Bronchial epithelial cell (primary cell): ENCODE measurements around the gene P4HA1. TPM values are rescaled to one million over a fixed set of nuclear protein-coding genes. Genes with fewer than 3 reads are reported as not detected.

ENCODE experiments used
- DNase-seq: peaks from one replicate; pipeline ENCODE4 v3.0.0-alpha.2; 2010; ENCODE audit warnings: low read depth
- FAIRE-seq: peaks from 2 replicates; lab custom pipeline; 2011; peaks lifted over from hg19 to GRCh38; lab: Jason Lieb, UNC
- H3K27me3 ChIP-seq: 2 replicates; pipeline ENCODE4 v1.5.1; 2011; ENCODE audit warnings: low read length; ENCODE audit not compliant: control insufficient read depth, insufficient read depth
- H3K36me3 ChIP-seq: 2 replicates; pipeline ENCODE4 v1.5.1; 2011; ENCODE audit warnings: low read length; ENCODE audit not compliant: control insufficient read depth, insufficient read depth
- H3K4me3 ChIP-seq: 2 replicates; pipeline ENCODE4 v1.5.1; 2011; ENCODE audit warnings: mild to moderate bottlenecking, low read depth, low read length, control low read depth
- total RNA-seq: library from RNA; depleted of rRNA; stranded (reverse); fragments of >200 nt; gene quantifications from 2 replicates; pipeline ENCODE4 v1.2.1, GENCODE V29; 2014
- TF ChIP-seq, protein P1 (sequence below): IDR thresholded peaks from 2 replicates; pipeline ENCODE4 v1.5.1; 2011; ENCODE audit warnings: mild to moderate bottlenecking, moderate library complexity, low read length, control low read depth, inconsistent platforms; ENCODE audit not compliant: insufficient read depth, severe bottlenecking

The P4HA1 gene
- total RNA-seq, 1 donor from 2014 or later = 173 TPM

DNA sequence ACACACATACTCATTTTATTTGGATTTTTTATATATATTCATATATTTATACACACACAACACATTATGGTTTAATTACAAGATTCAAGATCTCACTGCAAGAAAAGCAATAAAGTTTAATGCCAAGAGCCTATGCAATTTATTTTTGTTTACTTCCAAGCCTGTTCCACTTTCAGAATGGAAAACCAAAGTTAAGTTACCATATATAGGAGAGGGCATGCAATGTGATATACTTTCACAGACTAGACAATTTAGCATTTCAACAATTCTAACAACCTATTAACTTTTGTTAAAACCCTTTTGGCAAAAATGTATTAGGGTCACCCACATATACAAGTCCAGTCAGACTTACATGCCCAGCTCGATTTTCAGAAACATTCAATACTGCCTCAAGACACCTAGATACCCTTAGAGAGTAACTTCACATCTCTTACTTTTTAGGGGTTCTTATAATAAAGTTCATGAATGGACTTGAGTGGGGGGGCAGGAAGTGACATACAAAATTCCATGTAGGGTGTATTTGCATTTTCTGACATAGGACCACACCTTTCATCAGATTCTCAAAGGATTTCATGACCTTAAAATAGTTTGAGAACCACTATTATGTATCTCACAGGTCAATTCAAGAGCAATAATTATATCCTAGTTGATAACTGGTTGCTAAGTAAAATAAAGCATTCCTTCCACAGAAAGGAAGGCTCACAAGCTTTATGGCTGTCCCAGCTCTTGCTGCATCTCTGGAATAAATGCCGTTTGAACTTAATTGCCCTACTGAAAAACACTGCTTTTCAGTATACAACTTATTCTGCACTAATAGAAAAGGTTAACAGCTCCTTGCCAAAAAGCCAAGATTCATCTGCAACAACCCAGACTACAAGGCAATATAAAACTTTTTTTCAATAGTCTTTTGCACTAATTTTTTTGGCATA, 2.5 kb downstream of the P4HA1 start:
- TF ChIP-seq, protein P1, sequence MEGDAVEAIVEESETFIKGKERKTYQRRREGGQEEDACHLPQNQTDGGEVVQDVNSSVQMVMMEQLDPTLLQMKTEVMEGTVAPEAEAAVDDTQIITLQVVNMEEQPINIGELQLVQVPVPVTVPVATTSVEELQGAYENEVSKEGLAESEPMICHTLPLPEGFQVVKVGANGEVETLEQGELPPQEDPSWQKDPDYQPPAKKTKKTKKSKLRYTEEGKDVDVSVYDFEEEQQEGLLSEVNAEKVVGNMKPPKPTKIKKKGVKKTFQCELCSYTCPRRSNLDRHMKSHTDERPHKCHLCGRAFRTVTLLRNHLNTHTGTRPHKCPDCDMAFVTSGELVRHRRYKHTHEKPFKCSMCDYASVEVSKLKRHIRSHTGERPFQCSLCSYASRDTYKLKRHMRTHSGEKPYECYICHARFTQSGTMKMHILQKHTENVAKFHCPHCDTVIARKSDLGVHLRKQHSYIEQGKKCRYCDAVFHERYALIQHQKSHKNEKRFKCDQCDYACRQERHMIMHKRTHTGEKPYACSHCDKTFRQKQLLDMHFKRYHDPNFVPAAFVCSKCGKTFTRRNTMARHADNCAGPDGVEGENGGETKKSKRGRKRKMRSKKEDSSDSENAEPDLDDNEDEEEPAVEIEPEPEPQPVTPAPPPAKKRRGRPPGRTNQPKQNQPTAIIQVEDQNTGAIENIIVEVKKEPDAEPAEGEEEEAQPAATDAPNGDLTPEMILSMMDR = no peak
- no peak for FAIRE-seq
- Histone ChIP-seq H3K27me3 (no peaks in the 10 kb centered on the region), H3K4me3 (peak overlapping the region; percentile 99), H3K36me3 (no peaks in the 10 kb centered on the region)
- DNase-seq = peak; percentile 23

DNA sequence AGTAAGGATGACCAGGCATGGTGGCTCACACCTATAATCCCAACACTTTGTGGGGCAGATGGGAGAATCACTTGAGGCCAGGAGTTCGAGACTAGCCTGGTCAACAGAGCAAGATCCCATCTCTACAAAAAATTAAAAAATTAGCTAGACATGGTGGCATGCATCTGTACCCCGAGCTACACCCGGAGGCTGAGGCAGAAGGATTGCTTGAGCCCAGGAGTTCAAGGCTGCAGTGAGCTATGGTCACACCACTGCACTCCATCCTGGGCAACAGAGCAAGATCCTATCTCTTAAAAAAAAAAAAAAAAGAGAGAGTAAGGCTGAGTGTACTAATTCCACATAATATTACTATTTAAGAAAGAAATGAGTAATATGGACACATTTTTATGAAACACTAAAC, 3.8 kb downstream of the P4HA1 start:
- TF ChIP-seq, protein P1 = no peak
- no peak for FAIRE-seq

DNA sequence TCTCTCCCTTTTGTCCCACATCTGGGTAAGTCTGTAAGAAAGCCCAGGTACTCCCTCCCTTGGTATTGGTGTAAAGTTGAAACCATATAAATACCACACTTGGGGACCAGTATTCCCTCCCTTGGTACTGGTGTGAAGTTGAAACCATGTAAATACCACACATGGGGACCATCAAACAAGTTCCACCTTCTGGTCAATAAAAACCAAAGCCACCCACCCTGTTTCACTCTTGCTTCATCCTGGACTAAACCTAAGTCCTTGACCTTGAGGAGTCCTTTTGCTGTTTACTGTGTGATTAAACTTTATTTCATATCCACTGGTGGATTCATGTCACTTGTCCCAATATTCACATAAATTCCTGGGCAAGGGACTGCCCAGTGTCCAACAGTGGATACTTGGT, 8.4 kb downstream of the P4HA1 start:
- no peak for DNase-seq
- TF ChIP-seq, protein P1 = no peak
- no peak for FAIRE-seq
- H3K27me3 ChIP-seq = no peaks in the 10 kb centered on the region
- no peak overlapping the region for H3K4me3 ChIP-seq
- H3K36me3 ChIP-seq = no peaks in the 10 kb centered on the region

More for the DNA sequence above, 3.8 kb downstream of the P4HA1 start:
- H3K27me3 ChIP-seq = no peaks in the 10 kb centered on the region
- H3K36me3 ChIP-seq = no peaks in the 10 kb centered on the region
- DNase-seq = no peak
- no peak overlapping the region for H3K4me3 ChIP-seq

DNA sequence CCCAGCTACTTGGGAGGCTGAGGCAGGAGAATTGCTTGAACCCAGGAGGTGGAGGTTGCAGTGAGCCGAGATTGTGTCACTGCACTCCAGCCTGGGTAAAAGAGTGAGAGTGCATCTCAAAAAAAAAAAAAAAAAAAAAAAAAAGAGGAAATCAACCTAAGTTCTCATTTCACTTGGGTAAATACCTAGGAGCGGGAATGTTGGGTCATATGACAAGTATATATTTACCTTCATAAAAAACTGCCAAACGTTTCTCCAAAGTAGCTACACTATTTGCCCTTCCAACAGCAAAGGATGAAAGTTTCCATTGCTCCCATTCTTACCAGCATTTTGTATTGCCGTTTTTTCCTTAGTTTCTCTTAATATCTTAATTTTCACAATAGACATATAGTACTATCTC, 9.8 kb downstream of the P4HA1 start:
- H3K4me3 ChIP-seq = no peak overlapping the region
- H3K27me3 ChIP-seq = no peaks in the 10 kb centered on the region
- TF ChIP-seq, protein P1 = no peak
- no peaks in the 10 kb centered on the region for H3K36me3 ChIP-seq
- no peak for FAIRE-seq
- no peak for DNase-seq

DNA sequence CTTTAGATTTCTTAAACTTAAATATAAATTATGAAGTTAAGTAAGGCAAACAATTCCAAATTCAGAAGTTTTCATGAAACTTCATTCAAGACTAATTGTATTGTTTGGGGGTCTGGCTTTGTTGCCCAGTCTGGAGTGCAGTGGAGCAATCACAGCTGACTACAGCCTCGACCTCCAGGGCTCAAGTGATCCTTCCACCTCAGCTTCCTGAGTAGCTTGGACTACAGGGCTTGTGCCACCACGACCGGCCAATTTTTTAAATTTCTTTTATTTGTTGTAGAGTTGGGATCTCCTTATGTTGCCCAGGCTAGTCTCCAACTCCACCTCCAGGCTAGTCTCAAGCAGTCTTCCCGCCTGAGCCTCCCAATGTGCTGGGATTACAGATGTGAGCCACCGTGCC, 12.5 kb downstream of the P4HA1 start:
- DNase-seq = no peak
- FAIRE-seq = no peak
- TF ChIP-seq, protein P1 = no peak
- H3K27me3 ChIP-seq = no peaks in the 10 kb centered on the region
- H3K36me3 ChIP-seq = peaks cover 2% of the 10 kb centered on the region
- H3K4me3 ChIP-seq = no peak overlapping the region

DNA sequence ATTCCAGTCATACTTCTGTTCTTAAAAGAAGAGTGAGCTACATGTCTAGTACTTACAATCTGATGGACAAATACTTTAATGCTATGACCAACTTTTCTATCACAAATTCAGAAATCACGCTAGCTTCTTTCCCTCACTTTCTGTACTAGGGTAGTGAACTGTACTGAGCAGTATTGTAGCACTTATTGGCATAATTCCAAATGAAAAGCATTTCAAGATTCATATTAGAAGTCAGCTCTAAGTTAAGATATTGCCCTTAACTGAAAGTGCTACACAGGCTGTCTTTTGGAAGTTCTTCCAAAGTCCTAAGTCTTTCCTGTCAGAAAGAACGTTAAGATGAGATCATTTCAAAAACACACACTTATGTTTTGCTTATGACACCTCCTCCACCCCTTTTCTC, 13.4 kb downstream of the P4HA1 start:
- TF ChIP-seq, protein P1 = no peak
- DNase-seq (no peak), FAIRE-seq (no peak)
- Histone ChIP-seq H3K4me3 (no peak overlapping the region), H3K36me3 (peaks cover 3% of the 10 kb centered on the region), H3K27me3 (no peaks in the 10 kb centered on the region)
